Effector memory CD4-positive, alpha-beta T cell (primary cell): ENCODE data around the gene KCNAB3.

Experiments used
- DNase-seq, 3 donors: peaks; one replicate each; pipeline ENCODE4 v3.0.0-alpha.2; 2020
- H3K27ac ChIP-seq: 2 replicates; pipeline ENCODE4 v1.7.0; 2013; ENCODE audit warnings: mild to moderate bottlenecking, low read length, moderate library complexity; ENCODE audit not compliant: insufficient read depth, poor library complexity, severe bottlenecking
- H3K27me3 ChIP-seq: replicated peaks from 2 replicates; pipeline ENCODE4 v1.7.0; 2013; ENCODE audit warnings: mild to moderate bottlenecking, low read length; ENCODE audit not compliant: insufficient read depth, control insufficient read depth, poor library complexity, severe bottlenecking
- H3K36me3 ChIP-seq: 2 replicates; pipeline ENCODE4 v1.7.0; 2013; ENCODE audit warnings: mild to moderate bottlenecking, low read length, moderate library complexity; ENCODE audit not compliant: control insufficient read depth, insufficient read depth
- H3K4me1 ChIP-seq: 2 replicates; pipeline ENCODE4 v1.7.0; 2013; ENCODE audit warnings: low read length, mild to moderate bottlenecking; ENCODE audit not compliant: control insufficient read depth, insufficient read depth, poor library complexity, severe bottlenecking
- H3K4me3 ChIP-seq: 2 replicates; pipeline ENCODE4 v1.7.0; 2013; ENCODE audit warnings: low read length, low read depth, mild to moderate bottlenecking; ENCODE audit not compliant: insufficient read depth, poor library complexity, severe bottlenecking
- H3K9me3 ChIP-seq: 2 replicates; pipeline ENCODE4 v1.7.0; 2013; ENCODE audit warnings: mild to moderate bottlenecking, low read length, moderate library complexity; ENCODE audit not compliant: control insufficient read depth

Gene KCNAB3

DNA sequence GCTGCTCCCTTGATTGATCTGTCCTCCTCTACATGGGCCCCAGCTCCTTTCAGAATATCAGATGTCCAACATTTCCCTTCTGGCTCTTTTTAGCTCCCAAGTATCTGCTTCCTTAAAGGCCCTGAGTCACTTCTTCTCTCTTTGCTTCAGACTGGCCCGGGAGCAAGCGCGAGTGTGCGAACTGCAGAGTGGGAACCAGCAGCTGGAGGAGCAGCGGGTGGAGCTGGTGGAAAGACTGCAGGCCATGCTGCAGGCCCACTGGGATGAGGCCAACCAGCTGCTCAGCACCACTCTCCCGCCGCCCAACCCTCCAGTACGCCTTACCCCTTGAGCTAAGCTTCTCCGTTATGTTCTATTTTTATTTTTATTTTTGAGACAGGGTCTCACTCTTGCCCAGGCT lies 14.7 kb upstream of the KCNAB3 start:
- peaks cover 53% of the 10 kb centered on the region for H3K36me3 ChIP-seq
- no peaks in the 10 kb centered on the region for H3K27me3 ChIP-seq
- no peak overlapping the region for H3K27ac ChIP-seq
- no peaks in the 10 kb centered on the region for H3K4me1 ChIP-seq
- no peak overlapping the region for H3K4me3 ChIP-seq
- no peaks in the 10 kb centered on the region for H3K9me3 ChIP-seq
- DNase-seq: no peak

DNA sequence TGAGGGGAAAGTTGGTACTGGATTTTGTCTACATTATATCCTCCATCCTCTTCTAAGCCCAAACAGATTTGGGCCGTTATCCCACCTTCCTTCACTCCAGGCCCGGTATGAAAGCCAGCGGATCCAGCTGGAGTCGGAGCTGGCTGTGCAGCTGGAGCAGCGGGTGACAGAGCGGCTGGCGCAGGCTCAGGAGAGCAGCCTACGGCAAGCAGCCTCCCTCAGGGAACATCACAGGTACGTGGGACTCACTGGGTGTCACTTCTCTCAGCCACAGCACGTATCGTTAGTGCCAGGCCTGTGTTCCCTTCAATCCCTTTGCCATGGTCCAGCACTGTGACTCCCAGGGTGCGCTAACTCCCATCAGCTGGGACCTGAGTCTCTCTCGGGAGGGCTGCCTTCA lies 13.6 kb upstream of the KCNAB3 start:
- DNase-seq: no peak
- Histone ChIP-seq H3K27ac (no peak overlapping the region), H3K27me3 (no peaks in the 10 kb centered on the region), H3K36me3 (peaks cover 46% of the 10 kb centered on the region), H3K4me1 (no peaks in the 10 kb centered on the region), H3K4me3 (no peak overlapping the region), H3K9me3 (no peaks in the 10 kb centered on the region)

DNA sequence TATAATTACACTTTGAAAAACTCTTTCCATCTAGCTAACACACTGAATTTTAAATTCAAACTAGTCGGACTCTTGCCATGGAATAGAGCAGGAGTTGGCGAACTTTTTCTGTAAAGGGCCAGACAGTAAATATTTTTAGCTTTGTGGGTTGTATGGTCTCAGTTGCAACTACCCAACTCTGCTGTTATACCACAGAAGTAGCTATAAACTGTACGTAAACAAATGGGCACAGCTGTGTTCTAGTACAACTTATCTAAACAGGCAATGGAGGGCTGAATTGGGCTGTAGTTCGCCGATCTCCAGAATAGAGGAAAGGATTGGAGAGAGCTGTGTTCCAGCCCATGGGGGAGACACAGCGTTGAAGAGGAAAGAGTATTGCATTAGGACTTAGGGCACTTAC lies 11.1 kb upstream of the KCNAB3 start:
- DNase-seq: no peak
- H3K9me3 ChIP-seq: no peaks in the 10 kb centered on the region

DNA sequence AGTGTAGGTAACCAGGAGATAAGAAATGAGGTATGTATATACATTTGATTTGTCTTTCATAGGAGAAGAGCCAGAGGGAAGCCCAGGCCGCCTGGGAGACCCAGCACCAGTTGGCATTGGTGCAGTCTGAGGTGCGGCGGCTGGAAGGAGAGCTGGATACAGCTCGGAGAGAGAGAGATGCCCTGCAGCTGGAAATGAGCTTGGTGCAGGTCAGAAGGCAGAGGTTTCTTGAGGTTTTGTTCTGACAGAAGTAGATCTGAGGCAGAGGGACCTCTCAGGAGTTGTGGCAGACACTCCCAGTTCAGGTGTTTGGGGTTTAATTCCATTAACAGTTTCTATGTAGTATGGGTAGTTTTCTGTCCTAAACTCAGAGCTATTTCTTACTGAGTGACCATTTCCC lies 10.4 kb upstream of the KCNAB3 start:
- no peak overlapping the region for H3K27ac ChIP-seq
- H3K4me1 ChIP-seq: no peaks in the 10 kb centered on the region
- no peaks in the 10 kb centered on the region for H3K27me3 ChIP-seq
- H3K4me3 ChIP-seq: no peak overlapping the region
- peaks cover 33% of the 10 kb centered on the region for H3K36me3 ChIP-seq
- no peak for DNase-seq
- no peaks in the 10 kb centered on the region for H3K9me3 ChIP-seq

More for the DNA sequence above, 11.1 kb upstream of the KCNAB3 start:
- no peak overlapping the region for H3K4me3 ChIP-seq
- no peak overlapping the region for H3K27ac ChIP-seq
- peaks cover 38% of the 10 kb centered on the region for H3K36me3 ChIP-seq
- no peaks in the 10 kb centered on the region for H3K27me3 ChIP-seq
- H3K4me1 ChIP-seq: no peaks in the 10 kb centered on the region

- no peaks in the 10 kb centered on the region for H3K9me3 ChIP-seq
- no peaks in the 10 kb centered on the region for H3K27me3 ChIP-seq
- H3K27ac ChIP-seq: no peak overlapping the region
- no peak for DNase-seq
- no peak overlapping the region for H3K4me3 ChIP-seq
- H3K4me1 ChIP-seq: peaks cover 14% of the 10 kb centered on the region
- peaks cover 11% of the 10 kb centered on the region for H3K36me3 ChIP-seq
These were observed 6.2 kb upstream of the KCNAB3 start for GRCh38 chr17:7935859-7936258.

GRCh38 chr17:7932949-7933348 lies 3.3 kb upstream of the KCNAB3 start:
- Histone ChIP-seq H3K9me3 (no peaks in the 10 kb centered on the region), H3K36me3 (peaks cover 18% of the 10 kb centered on the region), H3K4me1 (peaks cover 29% of the 10 kb centered on the region), H3K27me3 (no peaks in the 10 kb centered on the region), H3K27ac (no peak overlapping the region), H3K4me3 (peak overlapping the region; percentile 94)
- no peak for DNase-seq

DNA sequence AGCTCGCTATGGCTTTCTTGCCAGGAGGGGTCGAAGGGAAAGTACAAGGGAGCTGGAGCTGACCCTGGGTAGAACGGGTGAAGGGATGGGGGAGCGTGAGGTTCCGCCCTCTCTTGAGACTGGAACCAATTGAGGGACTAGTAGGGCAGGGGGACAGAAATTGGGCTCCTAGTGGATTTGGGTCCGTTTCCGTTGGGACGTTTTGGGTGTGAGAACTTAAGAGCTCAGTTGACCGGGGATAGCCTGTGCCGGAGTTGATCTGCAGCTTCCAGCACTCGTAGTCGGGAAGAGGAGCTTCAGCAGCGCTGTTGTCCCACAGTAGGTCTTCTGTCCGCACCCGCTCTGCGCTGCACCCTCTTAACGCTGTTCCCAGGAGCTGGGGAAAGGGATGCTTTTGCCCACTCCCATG lies 2.8 kb upstream of the KCNAB3 start:
- no peaks in the 10 kb centered on the region for H3K27me3 ChIP-seq
- peaks cover 18% of the 10 kb centered on the region for H3K36me3 ChIP-seq
- no peaks in the 10 kb centered on the region for H3K9me3 ChIP-seq
- peaks cover 29% of the 10 kb centered on the region for H3K4me1 ChIP-seq
- H3K4me3 ChIP-seq: peak overlapping the region; percentile 94
- H3K27ac ChIP-seq: peak overlapping the region; percentile 89
- peak in 1 of 3 donors; percentile 8 for DNase-seq

- Histone ChIP-seq H3K4me3 (peak within 1 kb of the TSS; percentile 94), H3K9me3 (no peaks in the 10 kb centered on the region), H3K36me3 (peaks cover 16% of the 10 kb centered on the region), H3K27ac (peak within 1 kb of the TSS; percentile 89), H3K4me1 (peaks cover 29% of the 10 kb centered on the region), H3K27me3 (no peaks in the 10 kb centered on the region)
- peak; percentile 99 for DNase-seq
These were observed 2.2 kb upstream of the KCNAB3 start, which contains the start of the genes CNTROB and TRAPPC1 for GRCh38 chr17:7931709-7932482. CNTROB (plus strand) TSS chr17:7932206; CDS start chr17:7933080, 874 bp downstream. TRAPPC1 (minus strand) TSS chr17:7931946; CDS start chr17:7931829, 117 bp downstream.

GRCh38 chr17:7930841-7931631 lies 1.4 kb upstream of the KCNAB3 start:
- Histone ChIP-seq H3K27me3 (no peaks in the 10 kb centered on the region), H3K9me3 (no peaks in the 10 kb centered on the region), H3K27ac (peak overlapping the region; percentile 89), H3K4me3 (peak overlapping the region; percentile 94), H3K36me3 (peaks cover 7% of the 10 kb centered on the region), H3K4me1 (peaks cover 29% of the 10 kb centered on the region)
- no peak for DNase-seq

- Histone ChIP-seq H3K27ac (no peak overlapping the region), H3K36me3 (peaks cover 7% of the 10 kb centered on the region), H3K4me1 (peaks cover 26% of the 10 kb centered on the region), H3K9me3 (no peaks in the 10 kb centered on the region), H3K4me3 (no peak overlapping the region), H3K27me3 (no peaks in the 10 kb centered on the region)
- DNase-seq: no peak
These were observed 2.1 kb downstream of the KCNAB3 start for GRCh38 chr17:7927596-7927995.
